ENCODE results near the gene SLC29A3. TPM values are rescaled to one million over a fixed set of nuclear protein-coding genes. Genes with fewer than 3 reads are reported as not detected.

Gene SLC29A3
- total RNA-seq, 1 experiment from 2014 or later, result 4.4 TPM

DNA sequence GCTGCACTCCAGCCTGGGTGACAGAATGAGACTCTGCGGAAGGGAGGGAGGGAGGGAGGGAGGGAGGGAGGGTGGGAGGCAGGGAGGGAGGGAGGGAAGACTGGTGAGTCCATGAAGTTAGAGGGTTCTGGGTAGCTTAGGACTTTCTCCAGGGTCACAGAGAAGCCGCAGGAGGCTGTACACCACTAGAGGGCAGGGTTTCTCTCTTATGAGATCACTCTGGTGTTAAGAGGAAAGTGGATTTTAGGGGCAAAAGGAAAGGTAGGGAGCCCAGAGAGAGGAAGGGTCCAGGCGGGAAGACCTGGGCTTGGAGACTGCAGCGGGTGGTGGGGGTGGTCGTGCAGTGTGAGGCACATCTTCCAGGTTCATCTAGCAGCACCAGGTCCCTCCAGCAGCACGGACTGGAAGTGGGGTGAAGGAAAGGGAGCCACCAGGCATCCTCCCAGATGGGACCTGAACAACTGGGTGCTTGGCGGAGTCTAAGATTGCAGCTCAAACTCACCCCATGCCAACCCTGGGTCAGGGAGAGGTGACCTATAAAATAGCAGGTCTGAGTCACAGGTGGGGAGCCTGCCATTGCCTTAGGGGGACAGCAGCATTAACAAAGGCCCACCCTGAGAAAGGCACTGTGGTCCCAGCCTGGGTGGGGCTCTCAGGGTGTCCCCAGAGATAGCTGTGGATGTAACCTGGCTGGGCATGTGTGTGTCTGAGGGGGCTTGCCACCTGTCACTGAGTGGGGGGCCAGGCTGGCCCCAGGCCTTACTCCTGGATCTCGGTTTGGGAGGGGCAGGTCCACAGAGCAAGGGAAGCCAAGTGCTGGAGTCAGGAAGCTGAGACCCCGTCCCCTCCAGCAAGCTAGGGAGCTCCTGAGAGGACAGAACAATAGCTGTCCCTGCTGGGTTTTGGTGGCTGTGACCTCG, 48.5 kb upstream of the SLC29A3 start:
- Histone ChIP-seq H2AFZ (ENCODE audit: low read length) (no peak overlapping the region), H3K9me3 (ENCODE audit: low read length) (no peaks in the 10 kb centered on the region), H4K20me1 (ENCODE audit: low read length) (no peaks in the 10 kb centered on the region), H3K27ac (ENCODE audit: low read length) (no peak overlapping the region), H3K9ac (ENCODE audit: low read length) (no peak overlapping the region), H3K4me2 (ENCODE audit: low read length) (no peak overlapping the region), H3F3A (ENCODE audit: low read length, unreplicated experiment) (no peaks in the 10 kb centered on the region), H3K9me2 (replicated peaks; ENCODE audit: low read length) (no peaks in the 10 kb centered on the region), H3K27me3 (ENCODE audit: low read length) (no peaks in the 10 kb centered on the region), H3K79me2 (ENCODE audit: low read length) (no peaks in the 10 kb centered on the region), H3K4me1 (ENCODE audit: insufficient read depth, low read length) (peaks cover 6% of the 10 kb centered on the region; the same call in 1 of the 2 replicates), H3K4me3 (ENCODE audit: low read length) (no peak overlapping the region), H3K36me3 (ENCODE audit: low read depth, low read length) (no peaks in the 10 kb centered on the region)
- ChIA-PET POLR2A (ENCODE audit: unreplicated experiment) (interaction anchor here (0.5 kb wide), 1 partner anchor 31 kb away, joined by 14 read pairs; no protein-coding TSS in a partner anchor), CTCF (no interaction called here)
- TF ChIP-seq EZH2 (IDR thresholded peaks at IDR 0.05; ENCODE audit: low read length, unreplicated experiment), result no peak
- TF ChIP-seq, protein P1, sequence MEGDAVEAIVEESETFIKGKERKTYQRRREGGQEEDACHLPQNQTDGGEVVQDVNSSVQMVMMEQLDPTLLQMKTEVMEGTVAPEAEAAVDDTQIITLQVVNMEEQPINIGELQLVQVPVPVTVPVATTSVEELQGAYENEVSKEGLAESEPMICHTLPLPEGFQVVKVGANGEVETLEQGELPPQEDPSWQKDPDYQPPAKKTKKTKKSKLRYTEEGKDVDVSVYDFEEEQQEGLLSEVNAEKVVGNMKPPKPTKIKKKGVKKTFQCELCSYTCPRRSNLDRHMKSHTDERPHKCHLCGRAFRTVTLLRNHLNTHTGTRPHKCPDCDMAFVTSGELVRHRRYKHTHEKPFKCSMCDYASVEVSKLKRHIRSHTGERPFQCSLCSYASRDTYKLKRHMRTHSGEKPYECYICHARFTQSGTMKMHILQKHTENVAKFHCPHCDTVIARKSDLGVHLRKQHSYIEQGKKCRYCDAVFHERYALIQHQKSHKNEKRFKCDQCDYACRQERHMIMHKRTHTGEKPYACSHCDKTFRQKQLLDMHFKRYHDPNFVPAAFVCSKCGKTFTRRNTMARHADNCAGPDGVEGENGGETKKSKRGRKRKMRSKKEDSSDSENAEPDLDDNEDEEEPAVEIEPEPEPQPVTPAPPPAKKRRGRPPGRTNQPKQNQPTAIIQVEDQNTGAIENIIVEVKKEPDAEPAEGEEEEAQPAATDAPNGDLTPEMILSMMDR (conservative IDR thresholded peaks at IDR 0.05; ENCODE audit: low read depth, low read length), result peak; percentile 58
- no peak for TF ChIP-seq EZH2phosphoT487 (IDR thresholded peaks at IDR 0.05; ENCODE audit: borderline replicate concordance, low read length)
- no TSS peak for BruUV-seq (replicated peaks)
- DNase-seq (peak; percentile 69), ATAC-seq (peak; percentile 74)
- intact Hi-C loops (cut with micrococcal nuclease), result no loop called here

DNA sequence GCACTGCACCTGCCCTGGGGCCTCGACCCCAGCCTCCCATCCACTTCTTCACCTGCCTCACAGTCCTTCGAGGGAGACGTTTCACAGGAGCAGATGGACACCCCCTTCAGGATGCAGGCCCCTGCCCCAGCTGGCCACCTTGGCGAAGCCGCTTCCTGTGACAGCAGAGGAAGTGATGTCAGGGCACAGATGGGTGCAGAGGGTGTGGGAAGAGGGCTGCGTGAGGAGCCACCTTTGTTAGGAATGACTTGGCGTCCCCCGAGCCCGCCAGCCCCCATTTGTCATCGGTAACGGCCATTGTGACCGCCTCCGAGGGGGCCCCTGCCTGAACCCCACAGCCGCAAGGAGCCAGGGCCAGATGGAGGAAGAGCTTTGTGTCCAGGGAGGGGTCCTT, 47.4 kb upstream of the SLC29A3 start:
- BruUV-seq (replicated peaks), result no TSS peak
- H3K4me2 ChIP-seq (ENCODE audit: low read length), result no peak overlapping the region
- no peaks in the 10 kb centered on the region for H3F3A ChIP-seq (ENCODE audit: low read length, unreplicated experiment)
- intact Hi-C loops (cut with micrococcal nuclease), result no loop called here
- H3K4me1 ChIP-seq (ENCODE audit: insufficient read depth, low read length), result peaks cover 6% of the 10 kb centered on the region; the same call in 1 of the 2 replicates
- no peaks in the 10 kb centered on the region for H3K79me2 ChIP-seq (ENCODE audit: low read length)
- TF ChIP-seq EZH2phosphoT487 (IDR thresholded peaks at IDR 0.05; ENCODE audit: borderline replicate concordance, low read length) (no peak), EZH2 (IDR thresholded peaks at IDR 0.05; ENCODE audit: low read length, unreplicated experiment) (no peak)
- TF ChIP-seq, protein P1 (conservative IDR thresholded peaks at IDR 0.05; ENCODE audit: low read depth, low read length), result no peak
- no peaks in the 10 kb centered on the region for H3K9me3 ChIP-seq (ENCODE audit: low read length)
- no peak overlapping the region for H3K4me3 ChIP-seq (ENCODE audit: low read length)
- POLR2A ChIA-PET (ENCODE audit: unreplicated experiment), result no interaction called here
- no peaks in the 10 kb centered on the region for H4K20me1 ChIP-seq (ENCODE audit: low read length)
- H3K9me2 ChIP-seq (replicated peaks; ENCODE audit: low read length), result no peaks in the 10 kb centered on the region
- CTCF ChIA-PET, result interaction anchor here (0.5 kb wide), 1 partner anchor 48 kb away, joined by 4 read pairs; the partner anchor contains the start of gene SLC29A3
- no peak overlapping the region for H3K9ac ChIP-seq (ENCODE audit: low read length)
- no peaks in the 10 kb centered on the region for H3K27me3 ChIP-seq (ENCODE audit: low read length)
- ATAC-seq (no peak), DNase-seq (no peak)
- H3K36me3 ChIP-seq (ENCODE audit: low read depth, low read length), result no peaks in the 10 kb centered on the region
- H3K27ac ChIP-seq (ENCODE audit: low read length), result no peak overlapping the region
- no peak overlapping the region for H2AFZ ChIP-seq (ENCODE audit: low read length)
